Jurkat, Clone E6-1 (cell line): ENCODE results near the gene MALAT1. TPM values are rescaled to one million over a fixed set of nuclear protein-coding genes. Genes with fewer than 3 reads are reported as not detected.
"Not testable (repeated sequence)": the region's sequence is repeated elsewhere in the genome, so short reads cannot be mapped to it uniquely, and the experiment has no call there.

Experiments
- DNase-seq: peaks from one replicate; pipeline ENCODE4 v3.0.0-alpha.2; 2011; ENCODE audit warnings: low read depth, low spot score
- H3K4me3 ChIP-seq: 2 replicates; pipeline ENCODE4 v1.5.1; 2011; ENCODE audit warnings: mild to moderate bottlenecking, low read length, control low read depth, moderate library complexity
- polyA plus RNA-seq: library from polyadenylated mRNA; unstranded; fragments of >200 nt; gene quantifications from one replicate; pipeline ENCODE4 v1.2.1, GENCODE V29; 2012; ENCODE audit warnings: missing spikeins; ENCODE audit not compliant: insufficient read length, insufficient read depth

MALAT1 gene
- polyA plus RNA-seq: 69.1 TPM

GRCh38 chr11:65498977-65499712 lies at the start of gene MALAT1:
TSS of gene MALAT1 (plus strand) at chr11:65499045.
- H3K4me3 ChIP-seq: peak within 1 kb of the TSS; percentile 75
- DNase-seq: peak; percentile 97

GRCh38 chr11:65451301-65451700 lies 47.5 kb upstream of the MALAT1 start:
- DNase-seq, H3K4me3 ChIP-seq: not testable (repeated sequence)

GRCh38 chr11:65452259-65452658 lies 46.6 kb upstream of the MALAT1 start:
- H3K4me3 ChIP-seq, DNase-seq: not testable (repeated sequence)

- no peak for DNase-seq
Observed at GRCh38 chr11:65452806-65453490, 45.9 kb upstream of the MALAT1 start.

GRCh38 chr11:65454311-65454695 lies 44.5 kb upstream of the MALAT1 start:
- H3K4me3 ChIP-seq: peak overlapping the region; percentile 81

More at GRCh38 chr11:65452806-65453490, 45.9 kb upstream of the MALAT1 start:
- H3K4me3 ChIP-seq: no peak overlapping the region

GRCh38 chr11:65454696-65455456 lies 44.0 kb upstream of the MALAT1 start:
- peak; percentile 55 for DNase-seq
- peak overlapping the region; percentile 81 for H3K4me3 ChIP-seq

More at GRCh38 chr11:65454311-65454695, 44.5 kb upstream of the MALAT1 start:
- no peak for DNase-seq

- no peak for DNase-seq
- H3K4me3 ChIP-seq: no peak overlapping the region
Observed at GRCh38 chr11:65456418-65456817, 42.4 kb upstream of the MALAT1 start.

GRCh38 chr11:65459552-65459951 lies 39.3 kb upstream of the MALAT1 start:
- no peak overlapping the region for H3K4me3 ChIP-seq
- DNase-seq: no peak

GRCh38 chr11:65465471-65465870 lies 33.4 kb upstream of the MALAT1 start:
- DNase-seq, H3K4me3 ChIP-seq: not testable (repeated sequence)

GRCh38 chr11:65467306-65467705 lies 31.5 kb upstream of the MALAT1 start:
- DNase-seq: not testable (repeated sequence)

GRCh38 chr11:65468874-65469333 lies 29.9 kb upstream of the MALAT1 start:
- H3K4me3 ChIP-seq: no peak overlapping the region
- no peak for DNase-seq

More at GRCh38 chr11:65467306-65467705, 31.5 kb upstream of the MALAT1 start:
- H3K4me3 ChIP-seq: not testable (repeated sequence)

GRCh38 chr11:65470433-65471049 lies 28.3 kb upstream of the MALAT1 start:
- DNase-seq: no peak
- H3K4me3 ChIP-seq: no peak overlapping the region

GRCh38 chr11:65471447-65471891 lies 27.4 kb upstream of the MALAT1 start:
- no peak overlapping the region for H3K4me3 ChIP-seq
- no peak for DNase-seq

- not testable (repeated sequence) for DNase-seq, H3K4me3 ChIP-seq
Observed at GRCh38 chr11:65472588-65473277, 26.1 kb upstream of the MALAT1 start.

- H3K4me3 ChIP-seq: no peak overlapping the region
- DNase-seq: no peak
Observed at GRCh38 chr11:65473278-65473860, 25.5 kb upstream of the MALAT1 start.

GRCh38 chr11:65474864-65475263 lies 24.0 kb upstream of the MALAT1 start:
- DNase-seq: no peak
- H3K4me3 ChIP-seq: no peak overlapping the region

GRCh38 chr11:65476632-65477148 lies 22.2 kb upstream of the MALAT1 start:
- H3K4me3 ChIP-seq: peak overlapping the region; percentile 94
- no peak for DNase-seq
